ENCODE measurements around the gene ACMSD. TPM values are rescaled to one million over a fixed set of nuclear protein-coding genes. Genes with fewer than 3 reads are reported as not detected.
"Not testable (repeated sequence)": the region's sequence is repeated elsewhere in the genome, so short reads cannot be mapped to it uniquely, and the experiment has no call there.

ACMSD gene
- total and polyA plus RNA-seq, 2 experiments from 2014 or later: 6.7 to 8.6 TPM

DNA sequence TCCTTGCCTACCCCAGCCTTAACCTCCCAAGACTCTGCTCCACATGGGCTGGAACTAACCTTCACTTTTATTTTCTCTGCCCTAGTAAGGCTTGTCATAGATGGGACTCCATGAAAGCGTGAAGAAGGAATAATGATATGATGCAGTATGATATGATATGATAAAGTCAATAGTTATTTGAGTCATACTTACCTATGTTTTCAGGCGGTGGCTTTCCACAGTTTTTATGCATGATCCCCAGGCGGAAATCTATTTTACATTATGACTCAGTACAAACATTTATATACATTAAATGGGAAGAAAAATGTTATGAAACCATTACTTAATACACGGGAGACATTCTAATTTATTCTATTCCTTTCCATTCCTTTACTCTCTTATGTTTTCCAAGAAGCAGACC is 5.6 kb downstream of the ACMSD start:
- no peaks in the 10 kb centered on the region for H3K4me1 ChIP-seq (ENCODE audit: insufficient read depth)
- no peak overlapping the region for H3K27ac ChIP-seq
- H2AFZ ChIP-seq: no peak overlapping the region
- no peaks in the 10 kb centered on the region for H3K27me3 ChIP-seq
- H3K36me3 ChIP-seq (replicated peaks; ENCODE audit: insufficient read depth, low read depth): no peaks in the 10 kb centered on the region
- TF ChIP-seq EZH2phosphoT487 (IDR thresholded peaks at IDR 0.05; ENCODE audit: low read depth, severe bottlenecking, unreplicated experiment): no peak
- TF ChIP-seq, protein P1, sequence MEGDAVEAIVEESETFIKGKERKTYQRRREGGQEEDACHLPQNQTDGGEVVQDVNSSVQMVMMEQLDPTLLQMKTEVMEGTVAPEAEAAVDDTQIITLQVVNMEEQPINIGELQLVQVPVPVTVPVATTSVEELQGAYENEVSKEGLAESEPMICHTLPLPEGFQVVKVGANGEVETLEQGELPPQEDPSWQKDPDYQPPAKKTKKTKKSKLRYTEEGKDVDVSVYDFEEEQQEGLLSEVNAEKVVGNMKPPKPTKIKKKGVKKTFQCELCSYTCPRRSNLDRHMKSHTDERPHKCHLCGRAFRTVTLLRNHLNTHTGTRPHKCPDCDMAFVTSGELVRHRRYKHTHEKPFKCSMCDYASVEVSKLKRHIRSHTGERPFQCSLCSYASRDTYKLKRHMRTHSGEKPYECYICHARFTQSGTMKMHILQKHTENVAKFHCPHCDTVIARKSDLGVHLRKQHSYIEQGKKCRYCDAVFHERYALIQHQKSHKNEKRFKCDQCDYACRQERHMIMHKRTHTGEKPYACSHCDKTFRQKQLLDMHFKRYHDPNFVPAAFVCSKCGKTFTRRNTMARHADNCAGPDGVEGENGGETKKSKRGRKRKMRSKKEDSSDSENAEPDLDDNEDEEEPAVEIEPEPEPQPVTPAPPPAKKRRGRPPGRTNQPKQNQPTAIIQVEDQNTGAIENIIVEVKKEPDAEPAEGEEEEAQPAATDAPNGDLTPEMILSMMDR (IDR thresholded peaks at IDR 0.05; ENCODE audit: poor library complexity): no peak
- TF ChIP-seq EZH2 (IDR thresholded peaks at IDR 0.05; ENCODE audit: borderline replicate concordance): no peak
- 94% methylated on average over 4 of the region's 4 CpGs for WGBS (ENCODE audit: low lambda C conversion rate, missing lambda C conversion rate)
- DNase-seq (ENCODE audit: low spot score): no peak
- H3K79me2 ChIP-seq: no peaks in the 10 kb centered on the region
- H4K20me1 ChIP-seq (ENCODE audit: insufficient read depth, poor library complexity, severe bottlenecking): no peaks in the 10 kb centered on the region
- H3K4me3 ChIP-seq: no peak overlapping the region
- no peak overlapping the region for H3K4me2 ChIP-seq
- H3K9me2 ChIP-seq (replicated peaks; ENCODE audit: insufficient read depth): no peaks in the 10 kb centered on the region
- H3K9me3 ChIP-seq (ENCODE audit: low read depth): no peaks in the 10 kb centered on the region

DNA sequence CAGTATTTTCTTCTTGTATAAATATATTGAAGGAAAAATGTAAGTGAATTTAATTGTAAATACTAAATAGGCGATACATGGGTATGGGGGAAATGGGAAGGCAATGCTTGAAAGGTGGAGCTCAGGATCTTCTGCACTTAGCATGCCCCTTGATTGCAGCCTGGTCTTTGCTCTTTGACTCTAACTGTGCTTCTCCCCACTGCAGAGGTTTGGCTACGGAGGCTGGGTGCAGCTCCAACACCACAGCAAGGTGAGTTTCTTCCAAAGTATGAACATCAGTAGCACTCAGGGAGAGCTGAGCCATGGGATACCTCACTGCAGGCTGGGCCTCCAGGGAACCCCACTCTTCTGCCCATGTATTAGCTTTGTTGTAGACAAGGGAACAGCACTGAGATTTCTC is 6.6 kb downstream of the ACMSD start:
- TF ChIP-seq EZH2phosphoT487 (IDR thresholded peaks at IDR 0.05; ENCODE audit: low read depth, severe bottlenecking, unreplicated experiment) (no peak), EZH2 (IDR thresholded peaks at IDR 0.05; ENCODE audit: borderline replicate concordance) (no peak)
- TF ChIP-seq, protein P1 (IDR thresholded peaks at IDR 0.05; ENCODE audit: poor library complexity): no peak
- H3K4me1 ChIP-seq (ENCODE audit: insufficient read depth): no peaks in the 10 kb centered on the region
- no peak overlapping the region for H3K27ac ChIP-seq
- WGBS (ENCODE audit: low lambda C conversion rate, missing lambda C conversion rate): 83% methylated on average over 2 of the region's 2 CpGs
- no peak overlapping the region for H2AFZ ChIP-seq
- no peak overlapping the region for H3K4me2 ChIP-seq
- H3K4me3 ChIP-seq: no peak overlapping the region
- H3K36me3 ChIP-seq (replicated peaks; ENCODE audit: insufficient read depth, low read depth): no peaks in the 10 kb centered on the region
- no peaks in the 10 kb centered on the region for H3K9me3 ChIP-seq (ENCODE audit: low read depth)
- no peaks in the 10 kb centered on the region for H3K79me2 ChIP-seq
- DNase-seq (ENCODE audit: low spot score): no peak
- no peaks in the 10 kb centered on the region for H4K20me1 ChIP-seq (ENCODE audit: insufficient read depth, poor library complexity, severe bottlenecking)
- H3K27me3 ChIP-seq: no peaks in the 10 kb centered on the region
- H3K9me2 ChIP-seq (replicated peaks; ENCODE audit: insufficient read depth): no peaks in the 10 kb centered on the region

DNA sequence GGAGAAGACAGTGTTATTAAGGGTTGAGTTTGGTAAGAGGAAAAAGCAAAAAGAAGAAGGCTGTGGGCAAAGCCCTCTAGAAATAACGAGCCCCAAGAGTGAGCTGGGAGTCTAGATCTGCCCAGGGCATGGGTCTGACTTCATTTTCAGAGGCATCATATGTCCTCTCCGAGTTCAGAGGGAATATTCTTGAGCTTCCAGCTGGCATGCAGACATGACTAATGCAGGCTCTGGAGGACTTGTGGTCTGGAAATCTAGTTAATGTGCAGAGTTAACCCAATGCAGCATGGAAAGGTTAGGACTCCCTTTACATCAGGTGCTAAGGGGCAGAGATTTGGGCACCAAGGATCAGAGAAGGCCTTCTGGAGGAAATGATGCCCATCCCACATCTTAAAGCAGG is 7.3 kb downstream of the ACMSD start:
- Histone ChIP-seq H3K4me2 (no peak overlapping the region), H3K36me3 (replicated peaks; ENCODE audit: insufficient read depth, low read depth) (no peaks in the 10 kb centered on the region), H3K27me3 (no peaks in the 10 kb centered on the region), H3K9me3 (ENCODE audit: low read depth) (no peaks in the 10 kb centered on the region), H3K4me3 (no peak overlapping the region), H3K9me2 (replicated peaks; ENCODE audit: insufficient read depth) (no peaks in the 10 kb centered on the region), H4K20me1 (ENCODE audit: insufficient read depth, poor library complexity, severe bottlenecking) (no peaks in the 10 kb centered on the region), H2AFZ (no peak overlapping the region), H3K79me2 (no peaks in the 10 kb centered on the region), H3K4me1 (ENCODE audit: insufficient read depth) (no peaks in the 10 kb centered on the region), H3K27ac (no peak overlapping the region)
- TF ChIP-seq EZH2 (IDR thresholded peaks at IDR 0.05; ENCODE audit: borderline replicate concordance) (no peak), EZH2phosphoT487 (IDR thresholded peaks at IDR 0.05; ENCODE audit: low read depth, severe bottlenecking, unreplicated experiment) (no peak)
- TF ChIP-seq, protein P1 (IDR thresholded peaks at IDR 0.05; ENCODE audit: poor library complexity): no peak
- no peak for DNase-seq (ENCODE audit: low spot score)
- 75% methylated on average over 2 of the region's 2 CpGs for WGBS (ENCODE audit: low lambda C conversion rate, missing lambda C conversion rate)

DNA sequence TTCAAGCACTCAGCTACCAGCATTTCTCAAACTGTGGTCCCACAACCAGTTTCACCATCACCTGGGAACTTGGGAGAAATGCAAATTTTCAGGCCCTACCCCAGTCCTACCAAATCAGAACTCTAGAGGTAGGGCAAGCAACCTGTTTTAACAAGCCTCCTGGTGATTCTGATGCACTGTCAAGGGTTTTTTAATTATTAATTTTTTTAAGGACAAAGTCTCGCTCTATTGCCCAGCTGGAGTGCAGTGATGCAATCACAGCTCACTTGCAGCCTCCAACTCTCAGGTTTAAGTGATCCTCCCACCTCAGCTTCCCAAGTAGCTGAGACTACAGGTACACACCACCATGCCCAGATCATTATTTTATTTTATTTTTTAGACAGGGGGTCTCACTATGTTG is 7.8 kb downstream of the ACMSD start:
- Histone ChIP-seq H3K27me3 (no peaks in the 10 kb centered on the region), H3K79me2 (no peaks in the 10 kb centered on the region), H4K20me1 (ENCODE audit: insufficient read depth, poor library complexity, severe bottlenecking) (no peaks in the 10 kb centered on the region), H3K4me2 (no peak overlapping the region), H3K9me2 (replicated peaks; ENCODE audit: insufficient read depth) (no peaks in the 10 kb centered on the region), H3K4me1 (ENCODE audit: insufficient read depth) (no peaks in the 10 kb centered on the region), H2AFZ (no peak overlapping the region), H3K27ac (no peak overlapping the region), H3K9me3 (ENCODE audit: low read depth) (no peaks in the 10 kb centered on the region), H3K4me3 (no peak overlapping the region), H3K36me3 (replicated peaks; ENCODE audit: insufficient read depth, low read depth) (no peaks in the 10 kb centered on the region)
- TF ChIP-seq, protein P1 (IDR thresholded peaks at IDR 0.05; ENCODE audit: poor library complexity): no peak
- no peak for TF ChIP-seq EZH2 (IDR thresholded peaks at IDR 0.05; ENCODE audit: borderline replicate concordance)
- TF ChIP-seq EZH2phosphoT487 (IDR thresholded peaks at IDR 0.05; ENCODE audit: low read depth, severe bottlenecking, unreplicated experiment): no peak
- WGBS (ENCODE audit: low lambda C conversion rate, missing lambda C conversion rate): 94% methylated on average over 1 of the region's 1 CpG
- DNase-seq (ENCODE audit: low spot score): no peak

DNA sequence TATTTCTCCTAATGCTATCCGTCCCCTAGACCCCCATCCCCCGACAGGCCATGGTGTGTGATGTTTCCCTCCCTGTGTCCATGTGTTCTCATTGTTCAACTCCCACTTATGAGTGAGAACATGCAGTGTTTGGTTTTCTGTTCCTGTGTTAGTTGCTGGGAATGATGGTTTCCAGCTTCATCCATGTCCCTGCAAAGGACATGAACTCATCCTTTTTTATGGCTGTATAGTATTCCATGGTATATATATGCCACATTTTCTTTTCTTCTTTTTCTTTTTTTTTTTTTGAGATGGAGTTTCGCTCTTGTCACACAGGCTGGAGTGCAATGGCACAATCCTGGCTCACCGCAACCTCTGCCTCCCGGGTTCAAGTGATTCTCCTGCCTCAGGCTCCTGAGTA is 9.2 kb downstream of the ACMSD start:
- not testable (repeated sequence) for H3K4me2 ChIP-seq; H3K4me3 ChIP-seq; H4K20me1 ChIP-seq (ENCODE audit: insufficient read depth, poor library complexity, severe bottlenecking); H3K9me2 ChIP-seq (replicated peaks; ENCODE audit: insufficient read depth); H3K36me3 ChIP-seq (replicated peaks; ENCODE audit: insufficient read depth, low read depth); H3K9me3 ChIP-seq (ENCODE audit: low read depth); H3K79me2 ChIP-seq; DNase-seq (ENCODE audit: low spot score); H2AFZ ChIP-seq; H3K27ac ChIP-seq; H3K4me1 ChIP-seq (ENCODE audit: insufficient read depth); H3K27me3 ChIP-seq
- 90% methylated on average over 4 of the region's 5 CpGs for WGBS (ENCODE audit: low lambda C conversion rate, missing lambda C conversion rate)
